Measurements from ENCODE around the gene NMNAT2. TPM values are rescaled to one million over a fixed set of nuclear protein-coding genes. Genes with fewer than 3 reads are reported as not detected.

Gene NMNAT2
- total and polyA plus RNA-seq, 5 donors from 2014 or later, result not detected

DNA sequence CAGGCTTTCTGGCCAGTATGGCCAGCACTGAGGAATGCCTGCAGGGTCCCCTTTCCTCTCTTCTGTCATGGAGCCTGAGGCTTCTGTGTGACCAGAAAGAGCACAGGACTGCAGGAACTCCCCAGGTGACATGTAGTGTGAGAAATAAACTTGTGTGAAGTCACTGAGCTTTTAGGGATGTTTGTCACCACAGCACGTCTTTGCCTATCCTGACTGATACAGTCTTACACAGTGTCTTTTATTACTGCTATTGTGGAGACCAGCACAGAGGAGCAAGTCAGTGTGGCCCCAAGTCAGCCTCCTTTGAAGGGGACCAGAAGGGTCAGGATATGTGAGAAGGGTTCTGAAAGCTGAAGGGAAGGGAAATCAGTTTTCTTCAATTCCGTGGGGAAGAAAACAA, 129.6 kb downstream of the NMNAT2 start:
- no peaks in the 10 kb centered on the region for H3K9me3 ChIP-seq (ENCODE audit: control insufficient read depth in 2 of 2, low read length in 2 of 2)
- H3K4me1 ChIP-seq (ENCODE audit: control insufficient read depth, insufficient read depth, low read length, poor library complexity, severe bottlenecking), result no peaks in the 10 kb centered on the region
- DNase-seq, result no peak
- H3K9me3 Mint-ChIP-seq, result peaks cover 0 to 2% (median 0%) of the 10 kb centered on the region in 7 donors
- no peaks in the 10 kb centered on the region for H3K27me3 ChIP-seq (ENCODE audit: control insufficient read depth, insufficient read depth, low read length)
- no peak overlapping the region for H3K4me3 ChIP-seq (ENCODE audit: low read depth, low read length)
- no peaks in the 10 kb centered on the region for H3K4me1 Mint-ChIP-seq
- H3K4me3 Mint-ChIP-seq, result no peak overlapping the region
- H3K27ac ChIP-seq (ENCODE audit: insufficient read depth, low read length, poor library complexity, severe bottlenecking), result no peak overlapping the region
- no peaks in the 10 kb centered on the region for H3K36me3 Mint-ChIP-seq
- peaks cover 9% of the 10 kb centered on the region for H3K27me3 Mint-ChIP-seq
- H3K36me3 ChIP-seq (ENCODE audit: control insufficient read depth, insufficient read depth, low read length), result no peaks in the 10 kb centered on the region
- no peak for ATAC-seq (ENCODE audit: low read depth in 2 of 2)
- H3K27ac Mint-ChIP-seq, result no peak overlapping the region

DNA sequence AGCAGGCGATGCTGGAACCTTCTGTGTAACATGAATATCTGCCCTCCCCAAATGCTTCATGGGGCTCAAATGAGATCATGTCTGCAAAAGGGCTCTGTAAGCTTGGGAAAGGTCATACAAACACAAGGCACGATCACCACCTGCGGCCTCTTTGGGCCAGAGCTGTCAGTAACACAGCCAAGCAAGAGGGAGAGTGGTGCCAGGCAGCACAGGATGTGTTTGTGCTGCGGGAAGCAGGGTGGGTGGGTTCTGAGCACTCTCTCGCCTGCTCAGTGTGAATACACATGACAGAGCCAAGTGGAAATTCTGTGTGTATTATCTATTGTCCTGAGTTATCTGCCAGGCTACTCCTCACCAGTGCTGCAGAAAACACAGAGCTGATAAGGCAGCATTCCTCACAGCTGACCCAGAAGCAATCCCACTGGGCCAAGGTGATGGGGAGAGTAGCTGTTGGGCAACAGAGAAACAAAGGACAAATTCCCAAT, 130.9 kb downstream of the NMNAT2 start:
- no peak overlapping the region for H3K4me3 ChIP-seq (ENCODE audit: low read depth, low read length)
- no peaks in the 10 kb centered on the region for H3K36me3 ChIP-seq (ENCODE audit: control insufficient read depth, insufficient read depth, low read length)
- H3K27me3 Mint-ChIP-seq, result peaks cover 5% of the 10 kb centered on the region
- no peaks in the 10 kb centered on the region for H3K9me3 ChIP-seq (ENCODE audit: control insufficient read depth in 2 of 2, low read length in 2 of 2)
- no peaks in the 10 kb centered on the region for H3K27me3 ChIP-seq (ENCODE audit: control insufficient read depth, insufficient read depth, low read length)
- ATAC-seq (ENCODE audit: low read depth in 2 of 2), result no peak
- no peak overlapping the region for H3K4me3 Mint-ChIP-seq
- H3K27ac Mint-ChIP-seq, result no peak overlapping the region
- H3K4me1 Mint-ChIP-seq, result no peaks in the 10 kb centered on the region
- peaks cover 0 to 2% (median 0%) of the 10 kb centered on the region in 7 donors for H3K9me3 Mint-ChIP-seq
- no peaks in the 10 kb centered on the region for H3K4me1 ChIP-seq (ENCODE audit: control insufficient read depth, insufficient read depth, low read length, poor library complexity, severe bottlenecking)
- no peaks in the 10 kb centered on the region for H3K36me3 Mint-ChIP-seq
- no peak overlapping the region for H3K27ac ChIP-seq (ENCODE audit: insufficient read depth, low read length, poor library complexity, severe bottlenecking)
- DNase-seq, result no peak

DNA sequence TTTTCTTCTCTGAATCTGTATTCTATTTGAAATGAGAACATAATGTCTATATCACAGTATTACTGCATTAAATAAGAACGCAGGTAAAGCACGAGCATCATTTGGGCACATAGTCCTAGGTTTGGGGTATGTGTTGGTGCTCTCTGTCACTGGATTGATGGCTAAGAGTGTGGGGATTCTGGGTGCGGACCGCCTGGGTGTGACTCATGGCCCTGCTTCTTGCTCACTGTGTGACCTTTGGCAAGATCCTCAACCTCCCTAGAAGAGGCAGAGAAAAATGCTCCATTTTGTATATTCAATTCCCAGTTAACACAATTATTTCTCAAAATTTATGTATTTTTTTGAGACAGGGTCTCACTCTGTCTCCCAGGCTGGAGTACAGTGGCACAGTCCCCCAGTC, 132.4 kb downstream of the NMNAT2 start:
- DNase-seq, result no peak
- peaks cover 5% of the 10 kb centered on the region for H3K27me3 Mint-ChIP-seq
- no peak overlapping the region for H3K27ac Mint-ChIP-seq
- H3K9me3 Mint-ChIP-seq, result peaks cover 0 to 2% (median 0%) of the 10 kb centered on the region in 7 donors
- H3K4me1 Mint-ChIP-seq, result no peaks in the 10 kb centered on the region
- H3K27ac ChIP-seq (ENCODE audit: insufficient read depth, low read length, poor library complexity, severe bottlenecking), result no peak overlapping the region
- H3K4me1 ChIP-seq (ENCODE audit: control insufficient read depth, insufficient read depth, low read length, poor library complexity, severe bottlenecking), result no peaks in the 10 kb centered on the region
- no peaks in the 10 kb centered on the region for H3K36me3 Mint-ChIP-seq
- H3K9me3 ChIP-seq (ENCODE audit: control insufficient read depth in 2 of 2, low read length in 2 of 2), result no peaks in the 10 kb centered on the region
- no peak for ATAC-seq (ENCODE audit: low read depth in 2 of 2)
- no peaks in the 10 kb centered on the region for H3K36me3 ChIP-seq (ENCODE audit: control insufficient read depth, insufficient read depth, low read length)
- H3K27me3 ChIP-seq (ENCODE audit: control insufficient read depth, insufficient read depth, low read length), result no peaks in the 10 kb centered on the region
- no peak overlapping the region for H3K4me3 Mint-ChIP-seq
- no peak overlapping the region for H3K4me3 ChIP-seq (ENCODE audit: low read depth, low read length)

DNA sequence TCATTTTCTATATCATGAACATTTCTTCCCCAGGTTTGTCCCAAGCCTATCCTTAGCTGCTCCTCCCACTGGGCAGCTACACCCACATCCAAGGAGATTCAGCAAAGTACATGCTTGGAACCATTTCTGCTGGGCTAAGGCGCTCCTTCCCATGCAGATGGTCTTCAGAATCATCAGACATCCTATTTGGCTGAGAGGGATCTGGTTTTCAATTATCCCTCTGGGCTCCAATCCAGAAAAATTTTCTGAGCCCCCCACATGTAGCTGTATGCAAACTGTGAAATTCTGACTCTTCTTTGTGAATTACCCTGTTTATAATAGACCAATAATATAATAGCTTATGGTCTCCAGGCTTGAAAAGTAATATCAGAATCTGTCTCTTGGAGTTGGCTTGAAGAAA, 132.9 kb downstream of the NMNAT2 start:
- DNase-seq, result no peak
- Histone ChIP-seq H3K27ac (ENCODE audit: insufficient read depth, low read length, poor library complexity, severe bottlenecking) (no peak overlapping the region), H3K9me3 (ENCODE audit: control insufficient read depth in 2 of 2, low read length in 2 of 2) (no peaks in the 10 kb centered on the region), H3K4me1 (ENCODE audit: control insufficient read depth, insufficient read depth, low read length, poor library complexity, severe bottlenecking) (no peaks in the 10 kb centered on the region), H3K27me3 (ENCODE audit: control insufficient read depth, insufficient read depth, low read length) (no peaks in the 10 kb centered on the region), H3K36me3 (ENCODE audit: control insufficient read depth, insufficient read depth, low read length) (no peaks in the 10 kb centered on the region), H3K4me3 (ENCODE audit: low read depth, low read length) (no peak overlapping the region)
- H3K27ac Mint-ChIP-seq, result no peak overlapping the region
- no peaks in the 10 kb centered on the region for H3K4me1 Mint-ChIP-seq
- H3K36me3 Mint-ChIP-seq, result no peaks in the 10 kb centered on the region
- peaks cover 0 to 2% (median 0%) of the 10 kb centered on the region in 7 donors for H3K9me3 Mint-ChIP-seq
- H3K4me3 Mint-ChIP-seq, result no peak overlapping the region
- no peak for ATAC-seq (ENCODE audit: low read depth in 2 of 2)
- peaks cover 5% of the 10 kb centered on the region for H3K27me3 Mint-ChIP-seq

DNA sequence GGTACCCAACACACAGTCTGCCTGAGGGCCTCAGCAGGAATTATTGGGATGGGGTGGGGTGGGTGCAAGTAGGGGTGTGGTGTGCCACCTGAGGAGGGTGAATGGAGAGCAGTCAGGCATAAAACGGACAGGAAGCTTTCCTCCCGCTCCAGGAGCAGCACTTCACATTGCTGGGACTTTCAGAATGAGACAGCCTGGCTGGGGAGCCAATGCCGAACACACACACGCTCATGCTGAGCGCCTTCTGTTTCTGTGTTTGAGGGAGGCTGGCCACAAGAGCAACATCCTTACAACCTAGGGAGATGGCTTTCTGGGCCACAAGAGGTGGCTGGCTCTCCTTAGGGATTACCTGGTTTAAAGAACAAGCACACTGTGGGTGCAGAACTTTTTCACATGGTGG, 134.1 kb downstream of the NMNAT2 start:
- H3K9me3 Mint-ChIP-seq, result peaks cover 0 to 2% (median 0%) of the 10 kb centered on the region in 7 donors
- no peak overlapping the region for H3K4me3 Mint-ChIP-seq
- DNase-seq (no peak), ATAC-seq (ENCODE audit: low read depth in 2 of 2) (no peak)
- no peaks in the 10 kb centered on the region for H3K27me3 Mint-ChIP-seq
- Histone ChIP-seq H3K27me3 (ENCODE audit: control insufficient read depth, insufficient read depth, low read length) (no peaks in the 10 kb centered on the region), H3K4me1 (ENCODE audit: control insufficient read depth, insufficient read depth, low read length, poor library complexity, severe bottlenecking) (no peaks in the 10 kb centered on the region), H3K27ac (ENCODE audit: insufficient read depth, low read length, poor library complexity, severe bottlenecking) (no peak overlapping the region), H3K4me3 (ENCODE audit: low read depth, low read length) (no peak overlapping the region), H3K9me3 (ENCODE audit: control insufficient read depth in 2 of 2, low read length in 2 of 2) (no peaks in the 10 kb centered on the region), H3K36me3 (ENCODE audit: control insufficient read depth, insufficient read depth, low read length) (no peaks in the 10 kb centered on the region)
- no peak overlapping the region for H3K27ac Mint-ChIP-seq
- H3K36me3 Mint-ChIP-seq, result no peaks in the 10 kb centered on the region
- H3K4me1 Mint-ChIP-seq, result no peaks in the 10 kb centered on the region

DNA sequence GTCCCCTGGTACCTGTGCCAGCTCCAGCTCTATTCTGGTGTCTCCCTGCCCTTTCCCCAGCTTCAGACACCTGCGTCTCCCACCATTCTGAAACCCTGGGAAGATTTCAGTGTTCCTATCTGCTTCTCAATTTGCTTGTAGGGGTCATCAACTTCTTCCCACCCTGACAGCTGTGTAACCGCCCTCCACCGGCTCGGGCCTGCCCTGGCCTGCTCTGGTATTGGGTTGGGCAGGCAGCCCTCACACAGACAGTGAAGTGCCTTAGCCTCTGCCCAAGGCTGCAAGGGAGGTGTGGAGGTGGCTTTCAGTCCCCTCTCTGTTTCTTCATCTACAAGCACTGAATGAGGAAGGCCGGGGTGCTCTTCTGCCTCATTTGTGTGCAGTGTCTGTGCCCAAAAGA, 134.9 kb downstream of the NMNAT2 start:
- Mint-ChIP-seq H3K4me1 (no peaks in the 10 kb centered on the region), H3K27ac (no peak overlapping the region), H3K36me3 (no peaks in the 10 kb centered on the region), H3K9me3 (no peaks in the 10 kb centered on the region), H3K4me3 (no peak overlapping the region), H3K27me3 (no peaks in the 10 kb centered on the region)
- Histone ChIP-seq H3K4me1 (ENCODE audit: control insufficient read depth, insufficient read depth, low read length, poor library complexity, severe bottlenecking) (no peaks in the 10 kb centered on the region), H3K9me3 (ENCODE audit: control insufficient read depth in 2 of 2, low read length in 2 of 2) (no peaks in the 10 kb centered on the region), H3K27me3 (ENCODE audit: control insufficient read depth, insufficient read depth, low read length) (no peaks in the 10 kb centered on the region), H3K4me3 (ENCODE audit: low read depth, low read length) (no peak overlapping the region), H3K27ac (ENCODE audit: insufficient read depth, low read length, poor library complexity, severe bottlenecking) (no peak overlapping the region), H3K36me3 (ENCODE audit: control insufficient read depth, insufficient read depth, low read length) (no peaks in the 10 kb centered on the region)
- DNase-seq, result no peak
- ATAC-seq (ENCODE audit: low read depth in 2 of 2), result no peak

DNA sequence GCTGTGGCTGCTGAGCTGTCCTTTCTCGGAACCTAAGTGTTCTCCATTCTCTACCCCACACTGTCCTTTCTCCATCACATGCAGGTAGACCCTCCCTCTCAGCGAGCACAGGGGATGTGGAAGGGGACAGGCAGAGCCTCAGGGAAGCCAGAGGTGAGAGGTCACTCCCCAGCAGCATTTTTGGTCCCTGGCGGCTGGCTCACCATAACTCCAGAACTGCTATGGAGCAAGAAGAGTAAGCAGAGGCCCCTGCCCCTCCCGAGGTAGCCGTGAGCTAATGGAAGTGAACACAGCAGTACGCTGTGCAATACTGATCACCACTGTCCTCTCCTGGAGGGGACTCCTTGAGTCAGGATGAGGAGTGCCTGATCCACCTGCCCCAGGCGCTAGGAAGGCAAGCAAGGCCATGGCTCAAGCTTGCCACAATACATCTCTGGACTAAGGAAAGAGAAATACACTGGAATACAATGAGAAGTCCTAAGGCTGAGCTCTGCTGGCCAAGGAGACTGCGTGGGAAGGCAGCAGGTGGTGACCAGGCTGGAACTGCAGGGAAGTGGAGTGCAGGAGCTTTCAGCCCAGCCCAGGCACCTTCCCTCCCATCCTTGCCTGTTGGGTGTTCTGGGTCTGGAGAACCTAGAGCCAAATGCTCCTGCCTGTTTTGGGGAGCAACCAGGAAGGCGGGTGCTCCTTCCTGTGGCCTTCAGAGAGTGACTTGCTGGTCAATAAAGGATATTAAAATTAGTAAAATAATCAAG, 135.9 kb downstream of the NMNAT2 start:
- H3K27ac Mint-ChIP-seq, result no peak overlapping the region
- Histone ChIP-seq H3K4me1 (ENCODE audit: control insufficient read depth, insufficient read depth, low read length, poor library complexity, severe bottlenecking) (no peaks in the 10 kb centered on the region), H3K9me3 (ENCODE audit: control insufficient read depth in 2 of 2, low read length in 2 of 2) (no peaks in the 10 kb centered on the region), H3K27ac (ENCODE audit: insufficient read depth, low read length, poor library complexity, severe bottlenecking) (no peak overlapping the region), H3K4me3 (ENCODE audit: low read depth, low read length) (no peak overlapping the region), H3K27me3 (ENCODE audit: control insufficient read depth, insufficient read depth, low read length) (no peaks in the 10 kb centered on the region), H3K36me3 (ENCODE audit: control insufficient read depth, insufficient read depth, low read length) (no peaks in the 10 kb centered on the region)
- DNase-seq (no peak), ATAC-seq (ENCODE audit: low read depth in 2 of 2) (no peak)
- no peaks in the 10 kb centered on the region for H3K36me3 Mint-ChIP-seq
- H3K27me3 Mint-ChIP-seq, result no peaks in the 10 kb centered on the region
- H3K4me3 Mint-ChIP-seq, result no peak overlapping the region
- no peaks in the 10 kb centered on the region for H3K9me3 Mint-ChIP-seq
- no peaks in the 10 kb centered on the region for H3K4me1 Mint-ChIP-seq

DNA sequence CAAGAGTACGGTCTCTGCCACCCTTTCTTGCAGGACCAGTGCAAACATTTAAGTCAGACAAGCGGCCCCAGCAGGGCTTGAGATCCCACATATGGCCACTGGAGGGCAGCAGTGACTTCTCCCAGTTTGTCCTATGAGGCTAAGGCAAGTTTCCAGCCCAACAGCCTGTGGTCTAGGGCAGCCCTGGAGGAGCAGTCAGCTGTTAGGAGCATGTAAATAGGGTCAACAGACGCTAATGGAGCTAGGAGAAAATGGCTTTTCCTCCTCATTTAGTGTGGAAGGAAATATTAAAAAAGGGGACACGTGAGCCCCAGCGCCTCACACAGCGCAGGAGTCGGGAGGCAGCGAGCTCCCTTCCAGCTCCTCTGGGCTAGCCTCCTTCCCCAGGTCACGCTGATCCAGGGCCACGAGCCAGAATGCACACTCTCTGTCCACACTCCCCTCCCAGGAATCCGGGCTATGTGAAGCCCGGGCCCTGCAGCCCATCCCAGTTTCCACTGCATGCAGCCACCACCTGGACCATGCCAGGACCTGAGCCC, 136.6 kb downstream of the NMNAT2 start:
- DNase-seq (peak; percentile 23 to 80 (median 40)), ATAC-seq (ENCODE audit: low read depth in 2 of 2) (peak; percentile 54 to 60)
- no peaks in the 10 kb centered on the region for H3K4me1 ChIP-seq (ENCODE audit: control insufficient read depth, insufficient read depth, low read length, poor library complexity, severe bottlenecking)
- H3K9me3 Mint-ChIP-seq, result no peaks in the 10 kb centered on the region
- H3K4me3 ChIP-seq (ENCODE audit: low read depth, low read length), result no peak overlapping the region
- H3K36me3 Mint-ChIP-seq, result no peaks in the 10 kb centered on the region
- H3K27me3 ChIP-seq (ENCODE audit: control insufficient read depth, insufficient read depth, low read length), result no peaks in the 10 kb centered on the region
- H3K4me3 Mint-ChIP-seq, result no peak overlapping the region
- no peak overlapping the region for H3K27ac ChIP-seq (ENCODE audit: insufficient read depth, low read length, poor library complexity, severe bottlenecking)
- H3K36me3 ChIP-seq (ENCODE audit: control insufficient read depth, insufficient read depth, low read length), result no peaks in the 10 kb centered on the region
- H3K4me1 Mint-ChIP-seq, result no peaks in the 10 kb centered on the region
- no peak overlapping the region for H3K27ac Mint-ChIP-seq
- no peaks in the 10 kb centered on the region for H3K9me3 ChIP-seq (ENCODE audit: control insufficient read depth in 2 of 2, low read length in 2 of 2)
- no peaks in the 10 kb centered on the region for H3K27me3 Mint-ChIP-seq

All from CD4-positive, CD25-positive, alpha-beta regulatory T cell (primary cell).